AG04449 (cell line): Measurements from ENCODE around the gene KCNH1.

Experiments
- CTCF ChIA-PET: fragments of 350-600 bp; formaldehyde crosslinking; extraction: SDS; loops from one replicate; lab custom pipeline; 2021; ENCODE audit warnings: antibody characterized with exemption; lab: Yijun Ruan, JAX
- POLR2A ChIA-PET: fragments of 400-600, 350-600 bp; formaldehyde crosslinking; extraction: SDS; loops from one replicate; lab custom pipeline; 2020; ENCODE audit warnings: antibody characterized with exemption, inconsistent platforms; lab: Yijun Ruan, JAX
- DNase-seq: peaks from one replicate; pipeline ENCODE4 v3.0.0-alpha.2; 2010; ENCODE audit warnings: low read depth, low spot score
- H3K4me3 ChIP-seq: 2 replicates; pipeline ENCODE4 v1.5.1; 2011; ENCODE audit warnings: low read depth, mild to moderate bottlenecking, control low read depth, low read length
- CTCF ChIP-seq: IDR thresholded peaks from one replicate; pipeline ENCODE4 v1.5.1; 2011; ENCODE audit warnings: mild to moderate bottlenecking, moderate library complexity, low read length, control low read depth, inconsistent platforms; ENCODE audit not compliant: insufficient read depth; ENCODE audit errors: missing control alignments

The KCNH1 gene

GRCh38 chr1:210882414-210883221 lies 251.3 kb downstream of the KCNH1 start:
- CTCF ChIA-PET, result interaction anchor here (0.6 kb wide), 1 partner anchor 17 kb away, joined by 3 read pairs; no protein-coding TSS in a partner anchor
- DNase-seq, result peak; percentile 52
- H3K4me3 ChIP-seq, result no peak overlapping the region
- TF ChIP-seq CTCF, result no peak
- POLR2A ChIA-PET, result no interaction called here

DNA sequence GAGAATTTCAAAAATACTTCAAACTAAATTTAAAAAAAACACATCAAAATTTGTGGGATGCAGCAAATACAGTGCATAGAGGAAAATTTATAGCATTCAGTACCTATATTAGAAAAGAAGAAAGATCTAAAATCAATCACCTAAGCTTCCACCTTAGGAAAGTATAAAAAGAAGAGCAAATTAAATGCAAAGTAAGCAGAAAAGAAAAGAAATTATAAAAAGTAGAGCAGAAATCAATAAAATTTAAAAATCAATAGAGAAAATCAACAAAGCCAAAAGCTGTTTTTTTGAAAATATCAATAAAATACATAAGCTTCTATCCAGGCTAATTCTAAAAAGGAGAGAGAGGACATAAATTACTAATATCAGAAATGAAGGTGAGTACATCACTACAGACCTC lies 255.4 kb downstream of the KCNH1 start:
- ChIA-PET POLR2A (no interaction called here), CTCF (no interaction called here)
- no peak for DNase-seq
- TF ChIP-seq CTCF, result no peak
- no peak overlapping the region for H3K4me3 ChIP-seq

DNA sequence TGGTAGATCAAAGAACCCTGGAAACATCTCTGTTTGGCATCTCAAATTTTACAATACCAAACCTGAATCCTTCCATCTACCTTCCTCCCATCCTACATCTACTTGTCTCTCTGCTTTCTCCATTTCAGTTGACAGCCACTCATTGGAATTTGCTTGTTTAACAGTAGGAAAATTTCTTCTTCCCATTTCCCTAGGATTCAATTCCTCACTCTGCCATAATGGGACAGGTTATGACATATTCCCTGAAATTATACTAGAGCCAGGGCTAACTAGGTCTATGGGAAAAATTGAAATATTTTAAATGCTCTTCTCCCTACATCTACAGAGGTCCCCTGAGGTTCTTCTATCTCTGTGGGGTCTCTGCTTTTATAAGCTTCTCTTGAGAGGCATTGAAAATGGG lies 257.7 kb downstream of the KCNH1 start:
- no peak for TF ChIP-seq CTCF
- no peak overlapping the region for H3K4me3 ChIP-seq
- ChIA-PET POLR2A (no interaction called here), CTCF (no interaction called here)
- DNase-seq, result no peak

GRCh38 chr1:210866532-210866931 lies 267.4 kb downstream of the KCNH1 start:
- no peak for DNase-seq
- CTCF ChIA-PET, result no interaction called here
- no peak overlapping the region for H3K4me3 ChIP-seq
- no peak for TF ChIP-seq CTCF
- POLR2A ChIA-PET, result no interaction called here

- no peak overlapping the region for H3K4me3 ChIP-seq
- CTCF ChIA-PET, result no interaction called here
- no peak for DNase-seq
- TF ChIP-seq CTCF, result no peak
- POLR2A ChIA-PET, result no interaction called here
Measured at GRCh38 chr1:210857705-210858104, 276.2 kb downstream of the KCNH1 start.

DNA sequence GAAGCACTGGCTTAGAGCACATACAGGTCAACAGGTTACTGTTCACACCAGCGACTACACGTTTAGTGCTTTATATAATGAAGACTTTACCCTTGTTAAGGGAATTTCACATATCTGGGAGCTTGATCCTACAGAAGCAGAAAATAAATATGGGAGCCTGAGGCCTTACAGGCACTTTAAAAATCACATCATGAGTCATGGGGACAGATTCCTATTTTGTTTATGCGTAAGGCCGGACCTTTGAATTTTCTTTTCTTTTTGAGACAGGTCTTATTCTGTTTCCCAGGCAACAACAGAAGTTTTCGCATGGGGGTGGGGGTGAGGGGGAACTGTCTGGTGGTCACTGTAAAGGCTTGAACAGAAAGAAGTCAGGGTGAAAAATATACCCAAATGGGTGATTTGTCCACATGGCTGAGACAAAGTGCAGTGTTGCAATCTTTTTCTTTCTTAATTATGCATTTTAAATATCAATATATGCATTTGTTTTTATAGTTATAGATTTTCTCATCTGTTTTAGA lies 276.7 kb downstream of the KCNH1 start:
- ChIA-PET CTCF (no interaction called here), POLR2A (no interaction called here)
- no peak for TF ChIP-seq CTCF
- DNase-seq, result no peak
- no peak overlapping the region for H3K4me3 ChIP-seq
